Measurements from ENCODE around the gene TCF25. TPM values are rescaled to one million over a fixed set of nuclear protein-coding genes. Genes with fewer than 3 reads are reported as not detected.

TCF25 gene
- total RNA-seq, 1 experiment from 2014 or later = 122 TPM

DNA sequence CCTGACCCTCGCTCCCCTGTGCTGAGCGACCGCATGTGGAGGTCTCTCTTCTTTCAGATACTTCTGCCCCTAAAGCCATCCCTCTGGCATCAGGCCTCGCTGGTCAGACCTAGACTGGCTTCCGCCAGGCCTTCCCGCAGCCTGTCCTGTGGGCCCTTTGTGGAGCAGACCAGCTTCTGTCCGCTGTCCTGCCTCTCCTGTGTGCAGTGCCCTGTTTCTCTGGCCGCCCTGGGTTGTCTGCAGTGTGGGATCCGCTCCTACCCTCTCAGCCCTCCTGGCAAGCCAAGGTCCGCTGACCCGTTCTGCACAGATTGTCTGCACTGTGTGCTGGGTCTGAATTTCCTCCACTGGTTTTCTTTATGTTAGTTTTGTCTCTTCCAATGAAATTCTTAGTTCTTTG lies 23.8 kb downstream of the TCF25 start:
- Histone ChIP-seq H3K4me3 (no peak overlapping the region), H3K36me3 (peaks cover 80% of the 10 kb centered on the region), H3K9me3 (replicated peaks) (no peaks in the 10 kb centered on the region), H3K27me3 (replicated peaks) (no peaks in the 10 kb centered on the region), H3K27ac (no peak overlapping the region), H3K4me1 (replicated peaks) (no peaks in the 10 kb centered on the region)
- DNase-seq (ENCODE audit: low read depth in 1 of 2, low spot score in 2 of 2) = no peak

DNA sequence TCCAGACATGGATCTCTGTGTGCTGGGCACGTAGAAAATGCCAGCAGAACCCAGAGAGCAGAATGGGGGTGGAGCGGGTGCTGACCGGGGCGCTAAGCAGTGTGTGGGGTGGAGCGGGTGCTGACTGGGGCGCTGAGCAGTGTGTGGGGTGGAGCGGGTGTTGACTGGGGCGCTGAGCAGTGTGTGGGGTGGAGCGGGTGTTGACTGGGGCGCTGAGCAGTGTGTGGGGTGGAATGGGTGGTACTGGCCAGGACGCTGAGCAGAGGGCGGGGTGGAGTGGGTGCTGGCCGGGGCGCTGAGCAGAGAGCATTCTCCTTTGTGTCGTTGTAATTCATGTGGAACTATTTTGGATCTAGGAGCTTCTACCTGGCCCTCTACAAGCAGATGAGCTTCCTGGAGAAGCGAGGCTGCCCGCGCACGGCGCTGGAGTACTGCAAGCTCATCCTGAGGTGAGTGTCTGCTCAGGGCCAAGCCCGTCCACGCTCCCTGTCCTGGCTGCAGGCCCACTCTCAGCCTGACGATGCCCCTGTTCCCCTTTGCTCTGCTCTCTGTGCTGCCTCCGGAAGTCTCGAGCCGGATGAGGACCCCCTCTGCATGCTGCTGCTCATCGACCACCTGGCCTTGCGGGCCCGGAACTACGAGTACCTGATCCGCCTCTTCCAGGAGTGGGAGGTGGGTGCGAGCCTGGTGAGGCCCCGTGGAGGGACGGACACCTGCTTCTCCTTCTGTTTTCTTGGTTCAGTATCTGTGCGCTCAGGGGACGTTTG lies 25.0 kb downstream of the TCF25 start:
- no peak for DNase-seq (ENCODE audit: low read depth in 1 of 2, low spot score in 2 of 2)
- H3K9me3 ChIP-seq (replicated peaks) = no peaks in the 10 kb centered on the region
- no peaks in the 10 kb centered on the region for H3K27me3 ChIP-seq (replicated peaks)
- no peak overlapping the region for H3K4me3 ChIP-seq
- H3K27ac ChIP-seq = no peak overlapping the region
- no peaks in the 10 kb centered on the region for H3K4me1 ChIP-seq (replicated peaks)
- H3K36me3 ChIP-seq = peaks cover 75% of the 10 kb centered on the region

DNA sequence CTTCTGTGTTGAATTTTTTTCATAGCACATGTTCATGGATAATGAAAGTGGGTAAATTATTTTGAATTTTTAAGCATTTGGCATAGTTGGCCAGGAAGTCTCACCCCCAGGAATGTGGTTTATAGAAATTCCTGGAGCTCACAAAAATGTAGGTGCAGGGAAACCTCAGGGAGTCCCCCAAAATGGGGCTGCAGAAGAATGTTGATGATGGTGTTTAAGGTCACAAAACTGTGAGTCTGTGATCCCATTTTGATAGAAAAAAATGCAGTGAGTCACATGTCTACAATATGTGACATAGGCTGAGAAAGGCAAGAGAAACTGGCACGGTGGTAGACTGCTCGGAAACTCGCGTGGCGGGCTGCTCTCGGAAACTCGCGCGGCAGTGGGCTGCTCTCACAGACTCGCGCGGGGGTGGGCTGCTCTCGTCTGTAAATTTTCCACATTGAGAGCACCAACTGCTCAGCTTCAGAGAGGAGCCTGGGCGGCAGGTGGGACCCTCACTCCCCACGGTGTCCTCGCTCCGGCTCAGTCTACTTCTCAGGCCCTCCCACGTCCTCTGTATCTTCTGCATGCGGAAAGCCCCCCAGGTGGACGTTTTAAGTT lies 26.6 kb downstream of the TCF25 start:
- H3K9me3 ChIP-seq (replicated peaks) = no peaks in the 10 kb centered on the region
- peaks cover 76% of the 10 kb centered on the region for H3K36me3 ChIP-seq
- DNase-seq (ENCODE audit: low read depth in 1 of 2, low spot score in 2 of 2) = no peak

DNA sequence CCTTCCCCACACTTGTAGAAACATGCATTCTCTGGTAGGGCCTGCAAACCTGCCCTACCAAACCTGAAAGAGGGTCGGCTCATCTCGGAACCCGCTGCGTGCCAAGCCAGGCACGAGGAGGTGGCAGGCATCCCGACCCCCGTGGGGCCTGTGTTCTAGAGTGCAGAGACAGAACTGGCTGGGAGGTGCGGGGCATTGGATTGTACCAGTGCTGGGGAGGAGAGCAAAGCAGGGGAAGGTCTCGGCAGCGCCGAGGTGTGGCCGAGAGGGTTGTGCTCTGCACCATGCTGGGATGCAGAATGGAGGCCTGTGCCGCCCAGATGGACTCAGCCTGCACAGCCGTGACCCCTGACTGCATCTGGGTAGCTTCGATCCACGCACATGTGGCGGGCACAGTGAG lies 27.5 kb downstream of the TCF25 start:
- DNase-seq (ENCODE audit: low read depth in 1 of 2, low spot score in 2 of 2) = no peak
- H3K4me3 ChIP-seq = no peak overlapping the region
- H3K27ac ChIP-seq = no peak overlapping the region
- no peaks in the 10 kb centered on the region for H3K9me3 ChIP-seq (replicated peaks)
- no peaks in the 10 kb centered on the region for H3K27me3 ChIP-seq (replicated peaks)
- no peaks in the 10 kb centered on the region for H3K4me1 ChIP-seq (replicated peaks)
- peaks cover 76% of the 10 kb centered on the region for H3K36me3 ChIP-seq

More for the DNA sequence above, 26.6 kb downstream of the TCF25 start:
- Histone ChIP-seq H3K4me1 (replicated peaks) (no peaks in the 10 kb centered on the region), H3K27me3 (replicated peaks) (no peaks in the 10 kb centered on the region), H3K4me3 (no peak overlapping the region), H3K27ac (no peak overlapping the region)

DNA sequence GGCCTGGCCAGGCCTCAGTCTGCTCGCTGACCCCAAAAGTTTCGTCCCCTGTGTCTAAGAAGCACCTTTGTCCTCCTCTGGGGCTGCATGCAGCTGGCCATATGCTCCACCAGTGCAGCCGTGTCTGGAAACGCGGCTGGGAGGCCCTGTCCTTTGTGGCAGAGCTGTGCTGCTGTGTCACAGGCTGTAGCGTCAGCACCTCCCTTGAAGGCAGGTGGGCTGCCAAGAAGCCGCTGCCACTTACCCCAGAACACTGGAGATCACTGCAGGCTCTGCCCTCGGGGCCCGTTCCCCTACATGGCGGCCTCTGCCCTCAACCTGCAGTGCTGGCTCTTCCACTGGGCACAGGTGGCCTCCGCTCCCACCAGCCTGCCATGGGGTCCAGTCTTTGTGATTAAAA lies 29.6 kb downstream of the TCF25 start:
- no peaks in the 10 kb centered on the region for H3K9me3 ChIP-seq (replicated peaks)
- no peak overlapping the region for H3K27ac ChIP-seq
- DNase-seq (ENCODE audit: low read depth in 1 of 2, low spot score in 2 of 2) = no peak
- H3K36me3 ChIP-seq = peaks cover 71% of the 10 kb centered on the region
- no peaks in the 10 kb centered on the region for H3K27me3 ChIP-seq (replicated peaks)
- no peak overlapping the region for H3K4me3 ChIP-seq
- H3K4me1 ChIP-seq (replicated peaks) = no peaks in the 10 kb centered on the region

DNA sequence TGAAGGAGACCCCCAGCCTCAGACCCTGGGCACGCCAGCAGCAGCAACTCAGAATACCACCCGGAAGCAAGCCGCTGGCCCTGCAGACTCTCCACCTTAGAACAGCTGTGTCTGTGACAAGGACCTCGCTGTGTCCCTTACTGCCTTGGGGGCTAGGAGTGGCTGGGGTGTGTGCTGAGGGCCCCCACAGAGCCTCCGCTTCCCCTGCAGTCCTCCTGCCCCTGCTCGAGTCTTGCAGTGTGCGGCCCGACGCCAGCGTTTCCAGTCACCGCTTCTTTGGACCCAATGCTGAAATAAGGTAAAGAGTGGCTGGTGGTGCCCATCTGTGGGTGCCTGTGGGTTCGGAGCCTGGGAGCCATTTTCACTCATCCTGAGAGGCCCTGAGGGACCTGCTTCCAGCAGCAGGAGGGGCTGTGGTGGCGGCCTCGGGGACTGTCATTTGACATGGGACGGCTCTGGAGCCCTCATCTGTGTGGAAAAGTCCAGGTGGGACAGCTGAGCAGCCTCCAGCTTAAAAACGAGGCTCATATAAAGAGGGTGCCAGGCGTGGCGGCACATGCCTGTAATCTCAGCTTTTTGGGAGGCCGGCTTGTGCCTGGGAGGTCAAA lies 30.6 kb downstream of the TCF25 start:
- Histone ChIP-seq H3K4me1 (replicated peaks) (no peaks in the 10 kb centered on the region), H3K27me3 (replicated peaks) (no peaks in the 10 kb centered on the region), H3K27ac (no peak overlapping the region), H3K4me3 (no peak overlapping the region), H3K9me3 (replicated peaks) (no peaks in the 10 kb centered on the region), H3K36me3 (peaks cover 67% of the 10 kb centered on the region)
- no peak for DNase-seq (ENCODE audit: low read depth in 1 of 2, low spot score in 2 of 2)

DNA sequence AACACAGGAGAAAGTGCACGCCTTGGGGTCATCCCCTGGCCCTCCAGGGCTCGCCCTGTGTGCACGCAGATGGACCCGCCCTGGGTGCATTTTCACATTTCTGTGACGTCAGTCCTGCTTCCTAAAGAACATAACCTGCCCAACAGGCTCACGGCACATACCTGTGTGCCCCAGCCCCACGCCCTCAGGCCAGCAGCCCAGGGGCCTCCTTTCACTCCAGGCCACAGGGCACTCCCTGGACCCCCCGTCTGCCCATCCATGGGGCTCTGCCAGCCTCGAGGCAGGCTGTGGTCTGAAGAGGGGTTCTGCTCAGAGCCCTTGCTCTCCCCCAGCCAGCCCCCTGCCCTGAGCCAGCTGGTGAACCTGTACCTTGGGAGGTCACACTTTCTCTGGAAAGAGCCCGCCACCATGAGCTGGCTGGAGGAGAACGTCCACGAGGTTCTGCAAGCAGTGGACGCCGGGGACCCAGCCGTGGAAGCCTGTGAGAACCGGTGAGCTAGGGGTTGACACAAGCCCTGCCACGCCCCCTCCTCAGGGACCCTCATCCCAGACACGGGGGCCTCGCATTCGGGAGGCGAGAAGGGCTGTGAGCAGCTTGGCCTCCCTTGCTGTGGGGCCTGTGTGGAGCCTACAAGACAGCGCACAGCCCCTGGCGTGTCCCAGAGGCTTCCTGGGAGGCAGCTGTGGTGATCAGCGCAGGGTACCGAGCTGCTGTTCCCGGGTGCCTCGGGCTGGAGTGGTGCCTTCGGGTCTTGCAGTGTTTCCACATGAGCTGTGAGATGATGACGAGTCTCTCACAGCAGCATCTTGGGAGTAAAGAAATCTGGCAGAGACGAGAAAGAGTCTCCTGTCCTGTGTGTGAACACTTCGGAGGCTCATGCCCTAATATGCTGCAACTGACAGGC lies 31.5 kb downstream of the TCF25 start:
- Histone ChIP-seq H3K27me3 (replicated peaks) (no peaks in the 10 kb centered on the region), H3K27ac (no peak overlapping the region), H3K36me3 (peaks cover 67% of the 10 kb centered on the region), H3K9me3 (replicated peaks) (no peaks in the 10 kb centered on the region), H3K4me3 (no peak overlapping the region), H3K4me1 (replicated peaks) (peaks cover under 1% of the 10 kb centered on the region)
- no peak for DNase-seq (ENCODE audit: low read depth in 1 of 2, low spot score in 2 of 2)

DNA sequence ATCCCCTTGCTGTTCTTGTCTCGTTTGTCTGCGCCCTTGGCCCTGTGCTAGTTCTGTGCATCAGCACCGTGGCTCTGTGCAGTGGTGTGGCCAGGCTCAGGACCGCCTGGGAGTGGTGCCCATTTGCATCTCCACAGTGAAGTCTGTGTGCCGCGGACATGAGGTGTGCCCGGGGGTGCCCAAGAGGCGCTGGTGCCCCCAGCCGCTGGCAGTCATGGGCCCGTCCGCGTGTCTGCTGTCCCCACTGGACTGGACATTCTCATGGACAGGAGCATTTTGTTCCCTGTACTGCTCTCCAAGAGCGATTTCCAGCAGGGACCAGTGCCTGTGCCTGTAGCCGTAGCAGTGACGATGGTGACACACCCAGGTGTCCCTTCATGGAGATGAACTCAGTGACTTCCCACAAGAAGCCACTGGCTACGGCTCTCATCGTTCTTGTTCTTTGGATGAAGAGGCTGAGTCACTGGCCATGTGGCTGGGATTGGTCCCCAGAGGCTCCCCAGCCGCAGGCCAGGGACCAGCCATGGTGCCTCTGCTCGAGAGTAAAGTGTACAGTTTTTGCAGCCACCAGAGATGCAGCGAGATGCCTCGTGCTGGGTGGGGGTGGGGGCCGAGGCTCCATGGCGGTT lies 32.2 kb downstream of the TCF25 start:
- no peaks in the 10 kb centered on the region for H3K9me3 ChIP-seq (replicated peaks)
- no peaks in the 10 kb centered on the region for H3K27me3 ChIP-seq (replicated peaks)
- H3K4me1 ChIP-seq (replicated peaks) = peaks cover 5% of the 10 kb centered on the region
- no peak for DNase-seq (ENCODE audit: low read depth in 1 of 2, low spot score in 2 of 2)
- H3K36me3 ChIP-seq = peaks cover 67% of the 10 kb centered on the region
- H3K4me3 ChIP-seq = no peak overlapping the region
- no peak overlapping the region for H3K27ac ChIP-seq

DNA sequence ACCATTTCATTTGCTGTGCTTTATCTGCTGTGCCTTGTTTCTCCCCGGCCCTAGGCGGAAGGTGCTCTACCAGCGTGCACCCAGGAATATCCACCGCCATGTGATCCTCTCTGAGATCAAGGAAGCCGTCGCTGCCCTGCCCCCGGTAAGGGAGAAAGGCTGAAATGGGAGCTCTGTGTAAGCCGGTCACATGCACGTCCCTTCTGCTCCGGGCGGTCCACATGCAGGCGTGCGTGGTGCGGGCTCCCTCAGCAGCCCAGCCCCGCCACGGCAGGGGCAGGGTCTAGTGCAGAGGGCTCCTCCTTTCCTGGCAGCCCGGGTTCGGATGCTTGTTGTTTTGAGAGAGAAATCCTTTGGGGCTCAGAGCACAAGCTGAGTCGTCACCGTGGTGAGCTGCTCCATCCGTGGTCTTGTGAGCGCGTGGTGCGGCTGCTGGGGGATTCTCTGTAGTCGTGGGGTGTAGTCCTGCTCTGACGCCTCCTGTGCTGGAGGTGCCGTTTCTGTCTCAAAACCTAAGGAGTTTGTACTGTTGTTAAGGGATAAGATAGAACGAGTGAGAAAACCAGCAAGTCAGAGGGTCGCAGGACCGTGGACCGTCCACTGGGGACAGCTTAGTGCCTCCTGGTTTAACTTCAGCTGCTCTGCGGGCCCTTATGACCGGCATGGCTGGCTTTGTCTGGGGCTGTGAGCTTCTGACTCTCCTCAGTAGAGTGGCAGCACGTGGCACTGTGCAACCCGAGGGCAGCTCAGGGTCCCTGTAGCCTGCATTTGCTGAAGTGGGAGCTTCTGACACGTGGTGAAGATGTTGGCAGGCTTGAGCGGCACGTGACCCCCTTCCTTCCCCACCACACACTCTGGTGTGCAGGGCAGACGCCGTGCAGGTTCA lies 33.0 kb downstream of the TCF25 start:
- Histone ChIP-seq H3K27me3 (replicated peaks) (no peaks in the 10 kb centered on the region), H3K36me3 (peaks cover 70% of the 10 kb centered on the region), H3K4me3 (no peak overlapping the region), H3K27ac (no peak overlapping the region), H3K4me1 (replicated peaks) (peaks cover 5% of the 10 kb centered on the region), H3K9me3 (replicated peaks) (no peaks in the 10 kb centered on the region)
- DNase-seq (ENCODE audit: low read depth in 1 of 2, low spot score in 2 of 2) = no peak

DNA sequence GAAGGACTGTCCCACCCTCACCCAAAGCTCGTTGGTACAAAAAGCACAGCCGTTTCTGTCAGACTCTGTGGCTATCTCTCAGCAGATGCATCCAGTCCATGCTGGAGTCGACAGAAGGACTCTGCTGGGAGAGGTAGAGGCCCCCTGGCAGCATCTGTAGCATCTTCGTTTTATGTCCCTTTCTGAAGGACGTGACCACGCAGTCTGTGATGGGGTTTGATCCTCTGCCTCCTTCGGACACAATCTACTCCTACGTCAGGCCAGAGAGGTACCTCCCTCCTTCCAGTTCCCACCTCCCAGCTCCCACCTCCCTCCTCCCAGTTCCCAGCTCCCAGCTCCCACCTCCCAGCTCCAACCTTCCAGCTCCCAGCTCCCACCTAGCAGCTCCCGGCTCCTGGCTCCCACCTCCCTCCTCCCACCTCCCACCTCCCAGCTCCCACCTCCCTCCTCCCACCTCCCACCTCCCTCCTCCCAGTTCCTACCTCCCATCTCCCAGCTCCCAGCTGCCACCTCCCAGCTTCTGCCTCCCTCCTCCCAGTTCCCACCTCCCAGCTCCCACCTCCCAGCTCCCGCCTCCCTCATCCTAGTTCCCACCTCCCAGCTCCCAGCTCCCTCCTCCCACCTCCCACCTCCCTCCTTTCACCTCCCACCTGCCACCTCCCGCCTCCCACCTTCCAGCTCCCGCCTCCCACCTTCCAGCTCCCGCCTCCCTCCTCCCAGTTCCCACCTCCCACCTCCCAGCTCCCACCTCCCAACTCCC lies 33.8 kb downstream of the TCF25 start:
- H3K27ac ChIP-seq = no peak overlapping the region
- H3K9me3 ChIP-seq (replicated peaks) = no peaks in the 10 kb centered on the region
- peaks cover 79% of the 10 kb centered on the region for H3K36me3 ChIP-seq
- DNase-seq (ENCODE audit: low read depth in 1 of 2, low spot score in 2 of 2) = no peak
- H3K27me3 ChIP-seq (replicated peaks) = no peaks in the 10 kb centered on the region
- no peak overlapping the region for H3K4me3 ChIP-seq
- H3K4me1 ChIP-seq (replicated peaks) = peaks cover 5% of the 10 kb centered on the region

DNA sequence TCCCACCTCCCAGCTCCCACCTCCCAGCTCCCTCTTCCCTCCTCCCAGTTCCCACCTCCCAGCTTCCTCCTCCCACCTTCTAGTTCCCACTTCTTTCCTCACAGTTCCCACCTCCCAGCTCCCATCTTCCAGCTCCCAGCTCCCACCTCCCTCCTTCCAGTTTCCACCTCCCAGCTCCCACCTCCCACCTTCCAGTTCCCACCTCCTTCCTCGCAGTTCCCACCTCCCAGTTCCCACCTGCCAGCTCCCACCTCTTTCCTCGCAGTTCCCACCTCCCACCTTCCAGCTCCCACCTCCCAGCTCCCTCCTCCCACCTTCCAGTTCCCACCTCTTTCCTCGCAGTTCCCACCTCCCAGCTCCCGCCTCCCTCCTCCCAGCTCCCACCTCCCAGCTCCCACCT lies 34.8 kb downstream of the TCF25 start:
- H3K4me1 ChIP-seq (replicated peaks) = peaks cover 5% of the 10 kb centered on the region
- no peaks in the 10 kb centered on the region for H3K27me3 ChIP-seq (replicated peaks)
- H3K27ac ChIP-seq = no peak overlapping the region
- H3K4me3 ChIP-seq = no peak overlapping the region
- DNase-seq (ENCODE audit: low read depth in 1 of 2, low spot score in 2 of 2) = no peak
- no peaks in the 10 kb centered on the region for H3K9me3 ChIP-seq (replicated peaks)
- peaks cover 76% of the 10 kb centered on the region for H3K36me3 ChIP-seq
